HG02678 (cell line): ENCODE data around the gene SLC35F3.

ENCODE experiments used
- ATAC-seq: cut with Tn5 transposase; IDR thresholded peaks from one replicate; pipeline ENCODE4 v1.9.1; 2021; ENCODE audit warnings: mild to moderate bottlenecking, moderate library complexity; ENCODE audit not compliant: unreplicated experiment

SLC35F3 gene

DNA sequence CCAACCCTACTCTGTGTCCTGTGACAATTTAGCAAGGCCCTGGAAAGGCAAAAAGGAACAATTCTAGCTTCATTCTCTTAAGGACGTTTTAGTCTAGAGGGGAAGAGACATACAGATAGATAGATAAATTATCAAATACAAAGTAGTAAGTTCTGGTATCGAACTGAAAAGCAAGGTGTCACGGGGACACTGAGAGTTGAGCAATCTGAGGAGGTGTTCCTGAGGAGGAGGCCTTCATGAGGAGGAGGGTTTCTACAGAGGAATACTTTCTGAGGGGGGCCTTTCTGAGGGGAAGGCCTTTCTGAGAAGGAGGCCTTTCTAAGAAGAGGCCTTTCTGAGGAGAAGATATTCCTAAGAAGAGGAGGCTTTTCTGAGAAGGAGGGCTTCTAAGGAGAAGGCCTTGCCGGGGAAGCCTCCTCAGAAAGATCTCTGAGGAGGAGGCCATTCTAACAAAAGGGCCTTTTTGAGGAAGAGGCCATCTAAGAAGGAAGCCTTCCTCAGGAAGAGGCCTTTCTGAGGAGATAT lies 312.9 kb downstream of the SLC35F3 start:
- no peak for ATAC-seq

DNA sequence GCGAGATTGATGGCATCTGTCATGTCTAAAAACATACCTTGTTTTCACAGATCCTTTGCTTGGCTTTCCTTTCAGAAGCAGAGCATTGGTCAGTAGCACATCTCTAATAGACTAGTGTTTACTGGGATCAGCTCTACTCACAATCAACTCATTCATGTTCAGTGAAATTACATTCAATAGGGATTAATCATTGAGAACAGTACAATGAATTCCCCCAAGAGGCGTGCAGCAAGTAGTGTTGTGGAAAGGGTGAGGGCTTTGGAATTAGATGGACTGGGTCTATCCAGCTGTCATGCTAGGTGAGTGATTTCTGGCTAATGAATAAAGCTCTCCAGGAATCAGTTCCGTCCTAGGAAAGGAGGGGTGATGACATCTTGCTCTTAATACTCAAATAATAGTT lies 313.6 kb downstream of the SLC35F3 start:
- no peak for ATAC-seq

DNA sequence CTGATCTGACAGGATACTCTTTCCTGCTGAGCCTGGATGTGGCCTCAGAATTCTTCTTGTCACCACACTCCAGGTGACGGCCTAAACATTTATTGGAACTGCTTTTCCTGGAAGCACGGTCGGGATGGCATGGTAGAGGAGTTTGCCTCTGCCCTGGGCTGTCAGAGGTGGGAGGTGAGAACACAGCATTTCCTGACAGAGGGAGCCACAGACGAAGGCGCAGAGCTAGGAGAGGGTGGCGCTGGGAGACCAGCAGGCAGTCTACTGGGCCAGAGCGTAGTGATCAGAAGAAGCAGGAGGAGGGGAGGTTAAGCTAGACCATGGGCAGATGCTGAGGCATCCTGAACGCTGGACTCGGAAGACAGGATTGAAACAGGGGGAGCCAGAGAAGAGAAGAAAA lies 315.2 kb downstream of the SLC35F3 start:
- no peak for ATAC-seq

DNA sequence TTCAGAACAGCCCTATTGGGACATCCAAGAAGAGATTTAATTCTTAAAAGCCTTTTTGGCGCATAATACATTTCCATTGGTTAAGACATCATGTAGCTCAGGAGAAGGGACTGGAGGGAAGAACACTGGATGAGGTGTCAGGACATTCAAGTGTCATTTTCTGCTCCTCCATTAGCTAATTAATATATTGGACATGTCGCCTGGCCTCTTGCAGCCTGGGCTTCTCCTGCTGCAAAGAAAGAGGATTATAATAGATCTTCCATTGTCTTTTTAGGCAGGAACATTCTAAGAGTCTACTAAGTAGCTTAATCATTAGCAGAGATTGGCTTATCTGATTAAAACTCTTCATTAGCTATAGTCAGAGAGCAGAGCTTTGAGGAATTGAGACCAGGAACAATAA lies 317.1 kb downstream of the SLC35F3 start:
- no peak for ATAC-seq

DNA sequence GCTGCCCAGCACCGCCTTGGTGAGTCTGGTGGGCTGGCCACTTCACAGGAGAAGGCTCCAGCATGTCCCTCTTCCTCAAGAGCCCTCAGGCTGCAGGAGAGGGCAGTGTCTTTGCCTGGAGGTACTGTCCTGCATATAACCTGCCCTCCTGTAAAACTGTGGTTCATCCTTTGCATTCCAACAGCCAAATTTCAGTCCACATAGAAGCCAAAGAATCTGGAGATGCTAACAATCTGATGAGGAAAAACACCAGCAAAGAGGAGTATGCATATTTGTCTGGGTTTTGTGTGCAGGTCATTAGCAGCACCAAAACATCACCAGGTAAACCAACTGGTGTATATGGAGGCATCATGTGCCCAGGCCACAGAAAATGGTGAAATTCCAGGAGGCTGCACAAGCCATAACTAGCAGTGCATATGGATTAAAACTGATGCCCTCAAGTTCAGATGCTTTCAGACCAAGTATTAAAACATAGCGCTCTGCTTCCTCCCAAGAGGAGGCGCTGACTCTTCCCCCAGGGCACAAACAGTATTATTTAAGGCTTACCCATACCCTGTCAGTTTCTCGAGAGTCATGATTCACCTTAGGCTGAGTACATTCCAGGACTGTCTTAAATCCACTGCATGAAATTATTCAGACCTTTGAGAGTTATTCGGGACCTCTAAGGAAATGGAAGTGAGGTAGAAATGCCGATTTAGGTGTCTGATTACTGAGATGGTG lies 318.2 kb downstream of the SLC35F3 start:
- no peak for ATAC-seq

DNA sequence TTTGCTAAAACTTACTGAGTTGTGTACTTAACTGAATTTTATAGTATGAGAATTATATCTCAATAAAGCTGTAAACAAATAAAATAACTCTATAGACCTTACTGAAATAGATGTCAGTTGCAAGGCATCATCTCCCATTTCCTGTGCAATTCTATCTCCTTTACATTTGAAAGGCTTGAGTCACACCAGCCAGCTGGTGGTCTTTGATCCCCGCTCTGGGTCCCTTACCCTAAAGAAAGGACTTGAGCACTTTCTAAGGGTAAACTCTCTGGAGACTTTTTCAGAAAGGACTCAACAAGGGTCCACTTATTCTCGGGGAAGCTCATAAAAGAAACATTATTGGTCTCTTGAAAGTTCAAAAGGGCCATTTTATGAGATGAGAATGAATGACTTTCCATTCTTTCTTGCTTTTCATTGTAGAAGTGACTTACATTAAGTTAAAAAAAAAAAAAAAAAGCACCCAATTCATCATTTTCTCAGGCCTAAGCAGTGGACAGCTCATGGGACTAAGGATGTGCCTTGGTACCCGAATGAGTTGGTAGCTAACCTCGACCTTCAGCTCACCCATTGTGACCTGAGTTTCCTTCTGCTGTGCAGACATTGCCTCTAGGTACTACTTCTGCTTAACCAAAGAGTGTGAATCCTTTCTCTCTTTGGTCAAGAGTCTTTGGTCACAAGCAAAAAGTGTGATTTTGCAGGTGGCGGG lies 321.8 kb downstream of the SLC35F3 start:
- ATAC-seq, result no peak

DNA sequence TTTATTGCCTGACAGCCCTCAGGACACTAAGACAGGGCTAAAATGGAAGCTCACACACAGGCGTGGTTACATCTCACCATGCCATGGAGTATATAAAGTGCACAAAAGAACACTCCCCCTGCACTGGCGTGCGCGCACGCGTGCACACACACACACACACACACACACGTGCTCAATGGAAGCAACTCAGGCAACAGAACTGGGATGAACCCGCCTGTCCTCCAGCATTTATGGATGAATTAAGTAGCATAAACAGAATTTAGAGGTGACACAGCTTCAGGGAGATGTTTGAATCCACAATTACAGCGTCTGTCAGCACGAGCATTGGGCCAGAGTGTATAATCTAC lies 322.3 kb downstream of the SLC35F3 start:
- no peak for ATAC-seq

DNA sequence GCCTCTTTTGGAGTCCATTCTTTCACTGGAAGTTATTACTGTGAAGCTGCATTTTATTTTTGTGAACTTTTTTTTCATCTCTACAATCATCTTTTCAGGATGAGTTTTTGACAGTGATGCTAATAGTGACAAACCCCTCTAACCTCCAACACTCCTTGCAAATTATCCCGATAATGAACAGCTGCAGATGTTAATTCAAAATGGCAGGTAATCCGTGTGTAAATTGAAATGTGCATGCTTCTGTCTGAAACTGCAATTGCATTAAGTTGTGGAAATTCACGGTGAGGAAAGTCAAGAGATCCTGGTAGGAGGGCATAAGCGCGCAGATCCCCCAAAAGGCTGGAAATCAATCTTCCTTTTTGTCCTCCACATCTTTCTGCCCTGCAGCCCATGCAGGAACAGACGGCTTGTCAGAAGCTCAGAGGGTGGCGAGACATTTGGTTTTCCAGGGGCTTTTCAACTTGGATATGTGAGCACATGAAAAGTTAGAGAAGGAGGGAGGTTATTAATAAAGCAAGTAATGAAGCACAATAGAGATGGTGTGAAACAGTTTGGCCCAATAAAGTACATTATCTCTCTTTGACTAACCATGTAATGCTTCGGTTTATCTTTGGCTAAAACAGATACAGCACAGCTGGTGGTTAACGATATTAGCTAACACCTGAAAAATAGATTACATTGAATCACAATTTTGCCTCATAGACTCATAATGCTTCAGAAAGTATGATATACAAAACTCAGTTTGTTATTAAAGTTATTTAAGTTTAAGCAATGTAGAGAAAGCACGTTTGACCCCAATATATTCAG lies 325.3 kb downstream of the SLC35F3 start:
- no peak for ATAC-seq

DNA sequence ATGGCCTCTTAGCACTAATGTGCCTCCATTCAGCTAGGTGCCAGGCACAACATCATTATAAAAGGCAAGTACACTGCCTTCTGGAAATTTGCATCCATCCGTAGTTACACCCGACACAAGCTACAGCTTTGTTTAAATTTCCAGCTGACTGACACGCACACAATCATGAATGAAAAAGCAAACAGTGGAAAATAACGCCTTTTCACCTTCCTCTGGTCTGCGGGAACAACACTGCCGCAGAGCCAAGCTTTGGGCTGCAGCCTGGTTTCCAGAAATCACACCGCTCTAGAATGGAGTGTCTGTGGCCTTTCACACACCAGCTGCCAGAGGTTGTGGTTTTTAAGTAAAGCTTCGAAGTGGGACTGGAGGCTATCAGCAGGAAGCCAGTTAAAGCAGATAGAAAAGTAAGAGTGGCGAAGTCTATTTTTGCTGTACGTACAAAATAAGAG lies 326.0 kb downstream of the SLC35F3 start:
- no peak for ATAC-seq

DNA sequence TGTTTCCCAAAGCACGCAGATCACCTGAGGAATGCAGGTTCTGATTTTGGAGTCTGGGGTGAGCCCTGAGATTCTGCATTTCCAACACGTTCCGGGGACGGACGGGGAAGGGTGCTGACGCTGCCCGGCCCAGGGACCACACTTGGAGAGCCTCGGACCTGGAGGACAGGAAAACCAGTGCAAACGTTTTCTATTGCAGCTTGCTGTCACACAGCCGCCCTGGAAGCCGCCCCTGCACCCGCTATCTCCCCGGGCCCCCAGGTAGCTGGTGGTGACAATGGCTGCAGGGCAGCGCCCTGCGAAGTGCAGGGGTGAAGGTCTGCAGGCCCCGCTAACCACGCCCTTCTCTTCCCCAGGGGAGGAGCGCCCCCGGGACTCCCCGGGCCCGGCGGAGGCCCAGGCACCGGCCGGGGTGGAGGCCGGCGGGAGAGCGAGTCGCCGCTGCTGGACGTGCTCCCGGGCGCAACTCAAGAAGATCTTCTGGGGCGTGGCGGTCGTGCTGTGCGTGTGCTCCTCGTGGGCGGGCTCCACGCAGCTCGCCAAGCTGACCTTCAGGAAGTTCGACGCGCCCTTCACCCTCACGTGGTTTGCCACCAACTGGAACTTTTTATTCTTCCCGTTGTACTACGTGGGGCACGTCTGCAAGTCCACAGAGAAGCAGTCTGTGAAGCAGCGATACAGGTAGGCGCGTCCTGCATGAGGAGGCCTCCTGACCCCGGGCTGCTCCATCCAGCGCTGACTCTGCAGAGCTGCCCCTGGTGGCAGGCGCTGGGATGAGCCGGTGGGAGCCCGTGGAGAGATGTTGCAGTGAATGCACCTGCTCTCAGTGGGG lies 326.8 kb downstream of the SLC35F3 start:
- no peak for ATAC-seq

DNA sequence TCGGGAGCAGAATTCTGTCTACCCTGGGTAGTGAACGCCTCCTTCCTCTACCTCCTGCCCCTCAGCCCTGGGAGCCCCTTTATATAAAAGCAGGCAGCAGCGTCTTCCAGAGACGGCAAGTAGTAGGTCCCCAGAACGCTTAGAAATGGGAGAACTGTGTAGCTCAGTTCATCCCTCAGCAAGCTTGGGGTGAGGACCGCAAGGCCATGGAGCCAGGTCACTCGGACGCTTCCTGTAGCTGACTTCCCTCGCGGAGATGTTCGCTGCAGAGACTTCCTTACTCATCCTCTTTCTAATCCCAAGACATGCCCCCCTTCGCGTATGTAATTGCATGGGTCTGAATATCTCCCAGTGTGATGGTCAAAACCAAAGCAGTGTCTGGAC lies 327.4 kb downstream of the SLC35F3 start:
- no peak for ATAC-seq

DNA sequence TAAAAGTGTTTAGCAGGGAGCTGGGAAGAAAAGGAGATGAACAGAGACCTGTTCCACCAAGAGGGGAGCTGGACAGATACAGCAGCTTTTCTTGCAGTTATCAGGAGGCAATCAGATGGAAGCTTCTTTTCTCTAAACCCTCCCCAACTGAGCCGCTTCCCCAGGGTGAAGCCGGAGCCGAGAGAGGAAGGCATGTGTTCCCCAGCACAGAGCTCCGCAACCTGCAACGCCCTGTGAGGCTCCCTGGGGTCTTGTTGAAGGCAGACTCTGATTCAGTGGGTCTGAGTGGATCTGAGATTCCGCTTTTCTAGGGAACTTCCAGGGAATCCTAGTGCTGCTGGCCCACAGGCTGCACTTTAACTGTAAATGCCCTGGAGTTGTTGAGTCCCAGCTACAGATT lies 329.7 kb downstream of the SLC35F3 start:
- ATAC-seq, result no peak

DNA sequence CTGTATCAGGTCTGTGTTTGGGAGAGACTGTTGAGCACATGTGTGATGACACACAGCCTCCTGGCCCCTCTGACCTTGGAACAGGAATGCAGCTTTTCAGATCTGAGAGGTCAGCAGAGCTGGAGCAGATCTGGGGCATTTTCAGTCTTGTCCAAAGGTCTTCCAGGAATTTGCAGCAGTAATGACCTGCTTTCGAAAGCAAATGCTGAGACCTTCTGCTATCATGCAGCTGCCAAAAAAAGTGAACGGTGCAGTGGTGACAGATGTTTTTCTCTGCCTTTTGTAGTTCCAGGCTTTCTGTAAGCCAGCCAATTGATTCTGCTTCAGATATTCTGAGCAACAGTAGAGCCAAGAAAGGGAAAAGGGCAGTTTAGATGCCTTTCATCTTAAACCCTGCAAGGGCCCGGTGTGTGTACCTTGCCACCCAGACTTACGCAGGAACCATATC lies 331.0 kb downstream of the SLC35F3 start:
- ATAC-seq, result no peak

DNA sequence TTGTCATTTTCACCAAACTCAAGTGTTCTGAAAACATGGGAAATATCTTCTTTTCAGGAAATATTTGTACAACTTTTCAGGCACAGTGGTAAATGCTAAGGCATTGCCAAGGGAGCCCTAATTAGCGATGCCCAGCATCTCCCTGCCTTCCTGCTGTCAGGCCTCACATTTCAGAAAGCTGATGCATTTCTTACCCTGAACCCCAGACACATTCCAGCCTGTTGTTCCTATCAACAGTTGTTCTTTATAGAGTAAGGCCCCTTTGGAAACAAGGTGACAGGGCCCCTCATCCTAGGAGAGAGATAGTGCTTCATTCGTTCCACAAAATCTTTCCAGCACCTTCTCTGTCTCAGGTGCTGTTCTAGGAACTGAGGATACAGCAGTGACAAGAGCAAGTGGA lies 332.9 kb downstream of the SLC35F3 start:
- ATAC-seq, result no peak

DNA sequence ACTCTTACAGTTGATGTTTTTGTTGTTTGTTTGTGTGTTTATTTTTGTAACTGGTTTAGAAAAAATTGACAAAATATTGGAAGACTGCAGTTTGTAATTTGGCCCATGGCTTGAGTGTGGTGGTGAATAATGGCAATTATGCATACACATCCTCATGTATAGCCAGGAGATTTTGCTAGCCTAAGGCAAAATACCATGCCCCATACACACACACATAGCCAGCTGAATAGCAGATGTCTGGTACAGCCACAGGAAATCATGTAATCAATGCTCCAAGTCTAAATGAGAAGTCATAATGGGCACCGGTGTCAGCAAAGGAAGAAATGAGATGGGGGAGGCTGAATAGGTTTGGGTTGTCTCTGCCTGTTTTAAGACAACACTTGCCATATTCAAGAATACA lies 333.6 kb downstream of the SLC35F3 start:
- no peak for ATAC-seq

DNA sequence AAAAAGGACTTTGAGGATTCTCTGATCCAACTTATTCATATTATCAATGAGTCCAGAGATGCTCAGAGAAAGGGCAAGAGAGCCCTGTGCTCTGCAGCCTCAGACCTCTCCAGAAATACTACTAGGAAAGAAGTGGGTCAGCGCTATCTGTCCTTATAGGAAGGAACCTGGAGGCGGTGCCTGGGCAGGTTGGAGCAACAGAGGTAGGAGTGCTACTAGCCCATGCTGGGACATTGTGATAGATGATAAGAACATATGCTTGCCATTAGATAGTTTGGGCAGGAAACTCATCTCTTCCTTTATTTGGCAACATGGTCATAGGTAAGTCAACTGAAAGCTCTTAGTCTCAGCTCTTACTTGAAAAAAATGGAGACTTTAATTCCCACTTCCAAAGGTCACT lies 335.0 kb downstream of the SLC35F3 start:
- no peak for ATAC-seq

DNA sequence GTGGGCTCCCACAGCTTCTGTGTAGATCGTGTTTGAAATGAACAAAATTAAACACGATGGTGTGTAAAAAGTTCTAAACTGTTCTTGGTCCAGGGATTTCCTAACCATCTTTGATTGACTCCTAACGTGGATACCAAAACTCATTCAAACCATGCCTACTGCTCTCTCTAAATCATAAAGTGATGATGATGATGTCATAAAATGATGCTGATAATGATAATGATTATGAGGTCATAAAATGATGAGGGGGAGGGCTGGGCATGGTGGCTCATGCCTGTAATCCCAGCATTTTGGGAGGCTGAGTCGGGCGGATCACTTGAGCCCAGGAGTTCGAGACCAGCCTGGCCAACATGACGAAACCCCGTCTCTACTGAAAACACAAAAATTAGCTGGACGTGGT lies 335.5 kb downstream of the SLC35F3 start:
- ATAC-seq, result no peak

DNA sequence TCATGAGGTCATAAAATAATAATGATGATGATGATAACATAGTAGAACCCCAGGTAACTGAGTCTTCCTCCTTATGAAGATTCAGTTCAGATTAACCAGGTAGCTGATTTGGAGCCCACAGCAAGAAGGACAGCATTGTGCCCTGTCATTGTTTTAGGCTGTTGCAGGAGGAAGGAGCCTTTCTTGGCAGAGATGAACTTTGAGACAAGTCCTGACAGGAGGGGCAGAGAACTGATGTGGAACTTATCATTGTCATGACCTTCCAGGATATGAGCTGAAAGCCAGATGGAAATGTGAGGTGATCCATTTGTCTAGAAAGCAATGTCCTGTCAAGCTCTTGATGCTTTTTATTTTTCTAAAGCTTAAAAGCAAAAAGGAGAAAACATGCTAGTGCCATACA lies 336.2 kb downstream of the SLC35F3 start:
- no peak for ATAC-seq

DNA sequence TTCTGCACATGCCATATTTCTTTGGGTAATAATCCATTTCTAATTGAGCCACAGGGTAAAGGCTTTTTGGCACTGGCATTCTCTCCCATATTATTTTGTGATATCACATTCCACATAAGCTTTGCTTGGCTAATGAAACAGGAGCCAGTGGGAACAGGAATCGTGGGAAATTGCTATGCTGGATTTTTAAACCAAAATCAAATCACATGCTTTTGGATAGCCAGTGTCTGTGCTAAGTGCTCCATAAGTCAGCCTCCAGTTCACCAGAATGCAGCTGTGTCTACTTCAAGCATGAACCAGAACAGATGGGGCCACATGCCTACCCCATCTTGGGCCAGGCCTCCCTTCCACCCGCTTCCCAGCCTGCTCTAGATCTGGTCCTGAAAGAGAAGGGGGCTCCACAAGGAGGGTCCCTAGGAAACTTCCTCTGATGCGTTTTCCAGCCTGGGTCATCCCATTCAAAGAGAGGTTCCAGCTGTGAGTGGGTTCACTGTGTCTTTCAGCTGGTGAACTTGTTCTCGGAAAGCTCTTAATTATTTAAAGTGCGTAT lies 337.5 kb downstream of the SLC35F3 start:
- no peak for ATAC-seq

DNA sequence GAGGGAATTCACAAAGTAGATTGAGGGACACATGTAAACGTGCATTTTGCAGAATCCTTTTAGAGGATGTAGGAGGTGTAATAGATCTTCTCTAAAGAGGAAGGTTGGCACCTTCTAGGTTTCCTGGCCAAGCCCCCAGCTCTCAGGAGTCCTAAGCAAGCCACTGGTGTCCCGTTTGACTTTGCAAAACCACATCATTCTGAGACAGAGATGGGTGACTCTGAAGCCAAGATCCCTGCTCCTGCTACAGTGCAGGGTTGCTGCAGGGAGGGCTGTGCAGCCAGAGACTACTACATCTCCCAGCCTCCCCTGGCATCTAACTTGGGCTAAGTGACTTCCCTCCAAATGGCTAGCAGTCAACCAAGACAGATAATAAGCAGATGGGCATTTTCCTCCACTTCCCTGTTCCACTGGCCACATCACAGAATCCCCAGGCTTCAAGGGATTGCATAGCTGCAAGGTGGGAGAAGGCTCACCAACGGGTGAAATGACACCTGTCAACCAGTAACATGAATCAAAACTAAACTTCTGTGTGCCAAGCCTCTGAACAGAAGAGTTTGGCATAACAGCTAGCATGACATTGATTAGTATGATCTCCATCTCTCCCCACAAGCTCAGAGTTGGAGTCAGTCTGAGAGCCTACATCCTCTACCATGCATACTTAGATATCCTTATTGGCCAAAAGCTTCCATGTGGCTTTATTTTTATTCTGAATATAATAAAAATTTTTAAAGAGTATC lies 339.2 kb downstream of the SLC35F3 start:
- no peak for ATAC-seq
